PC-3 (cell line): Measurements from ENCODE around the gene ZDHHC6. TPM values are rescaled to one million over a fixed set of nuclear protein-coding genes. Genes with fewer than 3 reads are reported as not detected.
"Not testable (repeated sequence)": the region's sequence is repeated elsewhere in the genome, so short reads cannot be mapped to it uniquely, and the experiment has no call there.

Source experiments
- ATAC-seq: fragments of 200-7000 bp; cut with Tn5 transposase; 2 replicates; pipeline ENCODE4 v1.9.1; 2020; ENCODE audit warnings: mild to moderate bottlenecking, moderate library complexity
- BruUV-seq: library from RNA; stranded (reverse); fragments of 400-500 nt; replicated peaks from 2 replicates; lab custom pipeline; 2021; lab: Mats Ljungman, UMichigan
- CTCF ChIA-PET: fragments of 300-600 bp; sonication (Branson Sonifier 250); formaldehyde crosslinking; loops from one replicate; lab custom pipeline; 2022; ENCODE audit warnings: antibody characterized with exemption; lab: Charles Lee
- POLR2A ChIA-PET: fragments of 300-600 bp; sonication (Branson Sonifier 250); formaldehyde crosslinking; loops from one replicate; lab custom pipeline; 2022; ENCODE audit warnings: antibody characterized with exemption; ENCODE audit not compliant: unreplicated experiment; lab: Charles Lee
- DNase-seq: peaks from one replicate; pipeline ENCODE4 v3.0.0-alpha.2; 2015
- H2AFZ ChIP-seq: fragments of 300-600 bp; sonication (generic); 2 replicates; pipeline ENCODE4 v1.6.0; 2016; ENCODE audit warnings: antibody characterized with exemption, low read length
- H3F3A ChIP-seq: fragments of 300-600 bp; sonication (generic); one replicate; pipeline ENCODE4 v1.6.0; 2017; ENCODE audit warnings: antibody characterized with exemption, low read length, control low read depth, mild to moderate bottlenecking; ENCODE audit not compliant: unreplicated experiment
- H3K27ac ChIP-seq: fragments of 300-600 bp; sonication (generic); 2 replicates; pipeline ENCODE4 v1.5.1; 2016; ENCODE audit warnings: mild to moderate bottlenecking, low read length
- H3K27me3 ChIP-seq: fragments of 300-600 bp; sonication (generic); 2 replicates; pipeline ENCODE4 v1.6.1; 2016; ENCODE audit warnings: low read length, mixed read lengths
- H3K36me3 ChIP-seq: fragments of 300-600 bp; sonication (generic); 2 replicates; pipeline ENCODE4 v1.6.1; 2016; ENCODE audit warnings: low read depth, mixed run types, low read length, mixed read lengths
- H3K4me1 ChIP-seq: fragments of 300-600 bp; sonication (generic); 2 replicates; pipeline ENCODE4 v1.5.1; 2016; ENCODE audit warnings: low read length; ENCODE audit not compliant: insufficient read depth
- H3K4me2 ChIP-seq: fragments of 300-600 bp; sonication (generic); 2 replicates; pipeline ENCODE4 v1.6.0; 2016; ENCODE audit warnings: low read length
- H3K4me3 ChIP-seq: fragments of 300-600 bp; sonication (generic); 2 replicates; pipeline ENCODE4 v1.5.1; 2016; ENCODE audit warnings: mild to moderate bottlenecking, low read length, mixed read lengths
- H3K79me2 ChIP-seq: fragments of 300-600 bp; sonication (generic); 2 replicates; pipeline ENCODE4 v1.6.1; 2017; ENCODE audit warnings: low read length, mixed read lengths
- H3K9ac ChIP-seq: fragments of 300-600 bp; sonication (generic); 2 replicates; pipeline ENCODE4 v1.6.0; 2016; ENCODE audit warnings: mild to moderate bottlenecking, low read length
- H3K9me2 ChIP-seq: fragments of 300-600 bp; sonication (generic); replicated peaks from 2 replicates; pipeline ENCODE4 v1.6.1; 2016; ENCODE audit warnings: mixed run types, low read length, mixed read lengths
- H3K9me3 ChIP-seq: fragments of 300-600 bp; sonication (generic); 2 replicates; pipeline ENCODE4 v1.6.1; 2016; ENCODE audit warnings: low read length, mixed read lengths
- H4K20me1 ChIP-seq: fragments of 300-600 bp; sonication (generic); 2 replicates; pipeline ENCODE4 v1.6.1; 2016; ENCODE audit warnings: low read length, mixed read lengths
- CTCF ChIP-seq: fragments of 300-600 bp; sonication (generic); conservative IDR thresholded peaks from 2 replicates; pipeline ENCODE4 v1.5.1; 2017; ENCODE audit warnings: antibody characterized with exemption, low read depth, mild to moderate bottlenecking, low read length
- EZH2 ChIP-seq: fragments of 300-600 bp; sonication (generic); IDR thresholded peaks from one replicate; pipeline ENCODE4 v1.6.1; 2017; ENCODE audit warnings: antibody characterized with exemption, mild to moderate bottlenecking, low read length; ENCODE audit not compliant: unreplicated experiment
- EZH2phosphoT487 ChIP-seq: fragments of 300-600 bp; sonication (generic); IDR thresholded peaks from 2 replicates; pipeline ENCODE4 v1.6.1; 2018; ENCODE audit warnings: mild to moderate bottlenecking, antibody characterized with exemption, low read length, borderline replicate concordance
- intact Hi-C: fragments of 100-400 bp; cut with micrococcal nuclease; formaldehyde crosslinking; loops from 2 replicates; pipeline ENCODE4 v1.9.0; 2023
- total RNA-seq: library from RNA; depleted of rRNA; stranded (reverse); fragments of >200 nt; gene quantifications from 2 replicates; pipeline ENCODE4 v1.2.3, GENCODE V29; 2014

Gene ZDHHC6
- total RNA-seq, 1 experiment from 2014 or later = 17.7 TPM

- Histone ChIP-seq H3F3A (no peaks in the 10 kb centered on the region), H3K4me1 (no peaks in the 10 kb centered on the region), H3K9me3 (no peaks in the 10 kb centered on the region), H4K20me1 (no peaks in the 10 kb centered on the region), H3K4me2 (no peak overlapping the region), H3K27ac (no peak overlapping the region), H2AFZ (no peak overlapping the region), H3K4me3 (no peak overlapping the region), H3K79me2 (no peaks in the 10 kb centered on the region), H3K9me2 (no peaks in the 10 kb centered on the region), H3K36me3 (no peaks in the 10 kb centered on the region; the same call in 1 of the 2 replicates), H3K27me3 (no peaks in the 10 kb centered on the region), H3K9ac (no peak overlapping the region)
- no peak for DNase-seq
- TF ChIP-seq EZH2 (no peak), EZH2phosphoT487 (no peak), CTCF (no peak)
- ChIA-PET POLR2A (no interaction called here), CTCF (no interaction called here)
- no TSS peak for BruUV-seq
- ATAC-seq = no peak
- intact Hi-C loops = no loop called here
Observed at GRCh38 chr10:112467541-112468075, 20.9 kb upstream of the ZDHHC6 start.

- Histone ChIP-seq H3K4me1 (no peaks in the 10 kb centered on the region), H3K9me2 (no peaks in the 10 kb centered on the region), H3K27ac (no peak overlapping the region), H3K9me3 (no peaks in the 10 kb centered on the region), H2AFZ (no peak overlapping the region), H3K4me3 (no peak overlapping the region), H3K9ac (no peak overlapping the region), H3F3A (no peaks in the 10 kb centered on the region), H3K4me2 (no peak overlapping the region), H3K27me3 (no peaks in the 10 kb centered on the region), H4K20me1 (no peaks in the 10 kb centered on the region), H3K36me3 (no peaks in the 10 kb centered on the region; the same call in 1 of the 2 replicates), H3K79me2 (no peaks in the 10 kb centered on the region)
- BruUV-seq = no TSS peak
- CTCF ChIA-PET = no interaction called here
- no peak for TF ChIP-seq EZH2phosphoT487
- TF ChIP-seq CTCF = no peak
- no peak for TF ChIP-seq EZH2
- DNase-seq (no peak), ATAC-seq (no peak)
- POLR2A ChIA-PET = no interaction called here
- intact Hi-C loops = no loop called here
Observed at GRCh38 chr10:112466802-112467201, 20.1 kb upstream of the ZDHHC6 start.

GRCh38 chr10:112465299-112465883 lies 18.7 kb upstream of the ZDHHC6 start:
- Histone ChIP-seq H3F3A (no peaks in the 10 kb centered on the region), H4K20me1 (no peaks in the 10 kb centered on the region), H3K27me3 (no peaks in the 10 kb centered on the region), H3K9ac (no peak overlapping the region), H3K4me1 (no peaks in the 10 kb centered on the region), H3K79me2 (no peaks in the 10 kb centered on the region), H3K4me3 (no peak overlapping the region), H3K9me2 (no peaks in the 10 kb centered on the region), H3K4me2 (no peak overlapping the region), H3K9me3 (no peaks in the 10 kb centered on the region), H3K36me3 (no peaks in the 10 kb centered on the region; the same call in 1 of the 2 replicates), H3K27ac (no peak overlapping the region), H2AFZ (no peak overlapping the region)
- intact Hi-C loops = no loop called here
- CTCF ChIA-PET = no interaction called here
- no peak for TF ChIP-seq EZH2
- no peak for TF ChIP-seq CTCF
- no peak for TF ChIP-seq EZH2phosphoT487
- POLR2A ChIA-PET = no interaction called here
- no peak for DNase-seq
- BruUV-seq = no TSS peak
- no peak for ATAC-seq

GRCh38 chr10:112464074-112464473 lies 17.4 kb upstream of the ZDHHC6 start:
- H3K79me2 ChIP-seq, intact Hi-C loops, H3K27ac ChIP-seq, H2AFZ ChIP-seq, ATAC-seq, H3K9me3 ChIP-seq, POLR2A ChIA-PET, H3K4me1 ChIP-seq, H3K27me3 ChIP-seq, H3K4me3 ChIP-seq, H3K9ac ChIP-seq, H3F3A ChIP-seq, H3K4me2 ChIP-seq, H3K36me3 ChIP-seq, H3K9me2 ChIP-seq, BruUV-seq, H4K20me1 ChIP-seq, DNase-seq: not testable (repeated sequence)
- CTCF ChIA-PET = interaction anchor here (0.6 kb wide), 1 partner anchor 681 kb away, joined by 5 read pairs; no protein-coding TSS in a partner anchor
